Esophagus squamous epithelium (tissue), 5 donors: ENCODE measurements around the gene RHD. TPM values are rescaled to one million over a fixed set of nuclear protein-coding genes. Genes with fewer than 3 reads are reported as not detected.
"Not testable (repeated sequence)": the region's sequence is repeated elsewhere in the genome, so short reads cannot be mapped to it uniquely, and the experiment has no call there.

Experiments
- DNase-seq: peaks from one replicate; lab custom pipeline; 2025; lab: John Stamatoyannopoulos, UW
- H3K27ac ChIP-seq, 4 donors: fragments of 200-600 bp; sonication (generic); one replicate each; pipeline ENCODE4 v1.5.1; 2016 to 2019; ENCODE audit warnings: mild to moderate bottlenecking in 1 of 4
- H3K27me3 ChIP-seq, 4 donors: fragments of 200-600 bp; sonication (generic); 1 replicate in 3 of 4; 2 replicates in 1 of 4; pipeline versions ENCODE4 v1.5.1 to v1.6.0; 2017 to 2021; ENCODE audit warnings: antibody characterized with exemption in 1 of 4
- H3K36me3 ChIP-seq, 3 donors: fragments of 200-600 bp; sonication (generic); one replicate each; pipeline ENCODE4 v1.5.1; 2016 to 2019
- H3K4me1 ChIP-seq, 3 donors: fragments of 200-600 bp; sonication (generic); one replicate each; pipeline ENCODE4 v1.5.1; 2017 to 2019
- H3K4me3 ChIP-seq, 4 donors: fragments of 200-600 bp; sonication (generic); 1 replicate in 3 of 4; 2 replicates in 1 of 4; pipeline ENCODE4 v1.5.1; 2016 to 2019; ENCODE audit warnings: mild to moderate bottlenecking in 2 of 4, moderate library complexity in 1 of 4
- H3K9me3 ChIP-seq, 3 donors: fragments of 200-600 bp; sonication (generic); one replicate each; pipeline ENCODE4 v1.5.1; 2016 to 2019
- POLR2A ChIP-seq, 4 donors: fragments of 450-650 bp; IDR thresholded peaks; one replicate each; pipeline ENCODE4 v1.6.1; 2017; ENCODE audit warnings: antibody characterized with exemption in 4 of 4, mild to moderate bottlenecking in 4 of 4, moderate library complexity in 3 of 4
- WGBS, 2 donors: methylation state at CpG; one replicate each; pipeline ENCODE4 v1.1.5; 2018; 5-methylcytosine and 5-hydroxymethylcytosine counted together
- intact Hi-C: fragments of 100-400 bp; cut with DNase I; formaldehyde crosslinking; loops from one replicate; pipeline ENCODE4 v1.15.0; 2022
- total RNA-seq, 4 donors: library from RNA; depleted of rRNA; stranded (reverse); fragments of >200 nt; gene quantifications; one replicate each; pipeline ENCODE4 v1.1.0, GENCODE V29; 2016
- TF ChIP-seq, protein P1 (sequence below), 6 experiments: fragments of 450-650 bp in 4 of 6; fragments of 200-600 bp in 2 of 6; sonication (generic) in 2 of 6; IDR thresholded peaks; one replicate each; pipeline ENCODE4 v1.5.1; 2016 to 2019; ENCODE audit warnings: antibody characterized with exemption in 6 of 6, mild to moderate bottlenecking in 4 of 6, moderate library complexity in 4 of 6
- donor health status: DM: yes; HTN: yes; CAD: no.

Gene RHD
- total RNA-seq, result not detected

DNA sequence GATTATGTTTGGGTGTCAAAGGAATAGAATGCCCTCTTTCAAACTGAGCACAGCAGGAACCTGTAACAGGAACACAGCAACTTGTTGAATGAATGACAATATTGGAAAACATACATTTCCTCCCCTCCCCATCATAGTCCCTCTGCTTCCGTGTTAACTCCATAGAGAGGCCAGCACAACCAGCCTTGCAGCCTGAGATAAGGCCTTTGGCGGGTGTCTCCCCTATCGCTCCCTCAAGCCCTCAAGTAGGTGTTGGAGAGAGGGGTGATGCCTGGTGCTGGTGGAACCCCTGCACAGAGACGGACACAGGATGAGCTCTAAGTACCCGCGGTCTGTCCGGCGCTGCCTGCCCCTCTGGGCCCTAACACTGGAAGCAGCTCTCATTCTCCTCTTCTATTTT lies at the start of gene RHD:
RHD (plus strand) TSS at position 272 of the 400 bp plus-strand sequence; CDS start at position 311, 39 bp downstream.
- intact Hi-C loops, result not testable (repeated sequence)
- WGBS, 2 donors, result 63 to 92% methylated on average over 2 to 8 of the region's 8 CpGs

DNA sequence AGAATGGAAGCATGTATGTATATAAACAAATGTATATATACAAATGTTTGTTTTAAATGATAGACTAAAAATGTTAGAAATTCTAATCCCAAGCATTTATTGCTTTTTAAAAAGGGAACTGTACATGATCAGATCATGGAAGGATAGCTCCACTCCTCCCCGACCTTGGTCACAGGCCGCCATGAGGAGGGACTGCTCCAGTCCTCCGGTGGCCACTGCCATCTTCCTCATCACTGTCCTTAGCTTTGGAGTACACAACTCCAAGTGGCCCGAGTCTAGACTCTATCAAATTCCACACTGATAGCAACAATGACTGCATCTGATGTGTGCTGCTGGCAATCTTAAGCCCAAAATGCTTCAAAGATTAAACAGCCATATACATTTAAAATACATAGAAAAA lies 49.7 kb upstream of the RHD start:
- TF ChIP-seq, protein P1, sequence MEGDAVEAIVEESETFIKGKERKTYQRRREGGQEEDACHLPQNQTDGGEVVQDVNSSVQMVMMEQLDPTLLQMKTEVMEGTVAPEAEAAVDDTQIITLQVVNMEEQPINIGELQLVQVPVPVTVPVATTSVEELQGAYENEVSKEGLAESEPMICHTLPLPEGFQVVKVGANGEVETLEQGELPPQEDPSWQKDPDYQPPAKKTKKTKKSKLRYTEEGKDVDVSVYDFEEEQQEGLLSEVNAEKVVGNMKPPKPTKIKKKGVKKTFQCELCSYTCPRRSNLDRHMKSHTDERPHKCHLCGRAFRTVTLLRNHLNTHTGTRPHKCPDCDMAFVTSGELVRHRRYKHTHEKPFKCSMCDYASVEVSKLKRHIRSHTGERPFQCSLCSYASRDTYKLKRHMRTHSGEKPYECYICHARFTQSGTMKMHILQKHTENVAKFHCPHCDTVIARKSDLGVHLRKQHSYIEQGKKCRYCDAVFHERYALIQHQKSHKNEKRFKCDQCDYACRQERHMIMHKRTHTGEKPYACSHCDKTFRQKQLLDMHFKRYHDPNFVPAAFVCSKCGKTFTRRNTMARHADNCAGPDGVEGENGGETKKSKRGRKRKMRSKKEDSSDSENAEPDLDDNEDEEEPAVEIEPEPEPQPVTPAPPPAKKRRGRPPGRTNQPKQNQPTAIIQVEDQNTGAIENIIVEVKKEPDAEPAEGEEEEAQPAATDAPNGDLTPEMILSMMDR (IDR thresholded peaks at IDR 0.05), result no peak
- TF ChIP-seq POLR2A (IDR thresholded peaks at IDR 0.05), result no peak
- H3K9me3 ChIP-seq, result no peaks in the 10 kb centered on the region
- intact Hi-C loops, result no loop called here
- no peak overlapping the region for H3K27ac ChIP-seq
- peaks cover 9 to 87% (median 47%) of the 10 kb centered on the region in 3 donors for H3K36me3 ChIP-seq
- no peaks in the 10 kb centered on the region for H3K27me3 ChIP-seq
- no peaks in the 10 kb centered on the region for H3K4me1 ChIP-seq
- WGBS, 2 donors, result 91 to 95% methylated on average over 4 of the region's 4 CpGs
- no peak overlapping the region for H3K4me3 ChIP-seq
- DNase-seq, result no peak

More for the DNA sequence above, at the start of gene RHD:
- H3K4me1 ChIP-seq, DNase-seq, H3K9me3 ChIP-seq, H3K36me3 ChIP-seq, H3K27me3 ChIP-seq, H3K4me3 ChIP-seq, H3K27ac ChIP-seq: not testable (repeated sequence)

DNA sequence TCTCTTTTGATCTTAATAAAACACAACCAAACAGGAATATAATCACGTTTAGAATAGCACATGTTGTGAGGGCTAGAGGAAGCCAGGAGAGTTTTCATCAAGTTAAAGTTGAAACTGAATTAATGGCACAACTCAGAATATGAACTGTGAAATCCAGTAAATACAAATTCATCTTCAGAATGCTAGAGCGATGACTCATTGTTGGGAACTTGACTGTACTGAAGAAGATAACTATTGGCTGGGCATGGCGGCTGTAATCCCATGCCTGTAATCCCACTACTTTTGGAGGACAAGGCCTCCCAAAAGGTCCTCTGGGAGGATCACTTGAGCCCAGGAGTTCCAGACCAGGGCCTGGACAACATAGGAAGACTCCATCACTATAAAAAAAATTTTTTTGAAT lies 48.8 kb upstream of the RHD start:
- no peaks in the 10 kb centered on the region for H3K27me3 ChIP-seq
- TF ChIP-seq, protein P1 (IDR thresholded peaks at IDR 0.05), result no peak
- TF ChIP-seq POLR2A (IDR thresholded peaks at IDR 0.05), result no peak
- no peak overlapping the region for H3K27ac ChIP-seq
- no peaks in the 10 kb centered on the region for H3K9me3 ChIP-seq
- no peak overlapping the region for H3K4me3 ChIP-seq
- DNase-seq, result no peak
- H3K4me1 ChIP-seq, result no peaks in the 10 kb centered on the region
- intact Hi-C loops, result no loop called here
- H3K36me3 ChIP-seq, result peaks cover 13 to 96% (median 54%) of the 10 kb centered on the region in 3 donors
- 74 to 79% methylated on average over 3 of the region's 3 CpGs for WGBS, 2 donors

DNA sequence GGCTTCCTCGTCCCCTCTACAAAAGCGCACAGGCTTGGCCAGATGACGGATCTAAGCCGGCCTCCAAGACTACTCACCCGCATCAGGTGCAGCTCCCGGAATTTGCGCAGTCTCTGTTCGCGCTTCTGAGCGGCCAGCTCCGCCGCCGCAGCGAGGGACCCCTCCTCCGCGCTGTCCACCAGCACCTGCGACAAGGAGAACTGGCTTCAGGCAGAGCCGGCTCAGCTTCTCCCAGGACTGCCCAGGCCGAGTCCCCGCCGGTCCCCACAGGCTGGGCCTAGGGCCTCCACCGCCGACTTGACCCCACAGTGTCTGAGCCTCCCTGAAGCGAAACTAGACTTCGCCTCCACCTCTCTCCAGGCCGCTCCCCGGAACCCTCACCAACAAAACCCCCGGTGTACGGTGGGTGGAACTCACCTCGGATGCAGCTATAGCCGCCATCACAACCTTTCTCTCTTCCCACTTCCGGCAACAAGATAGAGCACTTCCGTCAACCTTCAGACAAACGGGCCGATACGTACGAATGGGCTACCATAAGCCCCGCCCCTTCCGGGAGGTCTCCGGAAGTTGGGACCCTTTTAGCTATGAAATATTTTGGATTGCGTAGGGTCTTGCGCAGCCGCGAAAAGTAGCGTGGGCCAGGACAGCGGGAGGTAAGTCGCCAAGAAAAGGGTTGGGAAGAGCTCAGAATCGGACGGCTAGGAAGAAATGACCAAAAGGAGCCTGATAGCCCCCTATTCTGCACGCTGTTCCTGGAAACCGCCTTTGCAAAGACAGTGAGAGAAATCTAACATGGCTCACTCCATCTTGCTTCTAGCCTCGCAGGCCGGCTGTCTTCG lies 40.1 kb upstream of the RHD start, which contains the start of gene SYF2:
SYF2 (minus strand) TSS at position 476 of the 839 bp plus-strand sequence; CDS start at position 441, 35 bp downstream.
- H3K4me3 ChIP-seq, result peak within 1 kb of the TSS; percentile 71 to 96 (median 82)
- peak in 3 of 4 donors; percentile 16 to 65 (median 63) for TF ChIP-seq POLR2A (IDR thresholded peaks at IDR 0.05)
- TF ChIP-seq, protein P1 (IDR thresholded peaks at IDR 0.05), result no peak
- intact Hi-C loops, result no loop called here

DNA sequence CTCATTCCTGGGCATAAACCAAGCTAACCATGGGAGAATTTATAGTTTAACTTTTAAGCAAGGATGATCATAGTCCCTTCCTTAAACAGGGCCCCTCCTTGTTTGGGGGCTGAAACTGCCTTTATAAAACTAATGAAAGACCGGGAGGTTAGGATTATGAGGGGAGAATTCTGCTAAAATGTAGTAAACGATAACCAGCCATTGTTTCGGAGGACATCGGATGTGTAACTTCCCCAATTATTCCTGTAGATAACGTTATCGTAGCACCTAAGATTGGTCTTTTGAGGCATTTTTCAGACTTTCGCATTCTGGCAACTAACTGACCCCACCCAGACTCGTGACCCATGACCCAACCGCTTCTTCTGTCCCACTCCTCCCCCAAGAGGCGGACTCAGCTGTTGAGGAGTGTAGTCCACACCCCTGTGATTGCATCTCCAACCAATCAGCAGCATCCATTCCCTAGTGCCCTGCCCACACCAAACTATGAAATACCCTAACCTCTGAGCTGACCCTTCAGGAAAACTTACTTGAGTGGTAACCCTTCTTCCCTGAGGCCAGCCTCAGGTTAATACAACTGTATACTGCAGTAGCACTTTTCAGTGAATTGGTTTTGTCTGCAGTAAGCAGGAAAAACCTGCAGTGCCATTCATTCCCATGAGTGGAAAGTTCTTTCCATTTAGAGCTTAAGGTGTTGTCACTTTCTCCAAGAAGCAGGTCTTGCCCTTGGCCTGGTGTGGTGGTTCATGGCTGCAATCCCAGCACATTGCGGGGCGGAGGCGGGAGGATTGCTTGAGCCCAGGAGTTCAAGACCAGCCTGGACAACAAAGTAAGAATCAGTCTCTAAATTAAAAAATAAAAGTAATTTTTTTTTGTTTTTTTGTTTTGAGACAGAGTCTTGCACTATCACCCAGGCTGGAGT lies 39.2 kb upstream of the RHD start:
- H3K36me3 ChIP-seq, result peaks cover 9 to 32% (median 15%) of the 10 kb centered on the region in 3 donors
- peak in 1 of 4 donors; percentile 5 for TF ChIP-seq POLR2A (IDR thresholded peaks at IDR 0.05)
- TF ChIP-seq, protein P1 (IDR thresholded peaks at IDR 0.05), result no peak
- H3K4me1 ChIP-seq, result peaks cover 19 to 52% (median 27%) of the 10 kb centered on the region in 3 donors
- peak overlapping the region; percentile 85 to 97 (median 94) for H3K27ac ChIP-seq
- intact Hi-C loops, result no loop called here
- no peaks in the 10 kb centered on the region for H3K9me3 ChIP-seq
- DNase-seq, result peak; percentile 21
- H3K27me3 ChIP-seq, result no peaks in the 10 kb centered on the region
- WGBS, 2 donors, result 22 to 23% methylated on average over 13 of the region's 13 CpGs
- peak overlapping the region; percentile 71 to 96 (median 82) for H3K4me3 ChIP-seq

More for the DNA sequence above, 40.1 kb upstream of the RHD start, which contains the start of gene SYF2:
- DNase-seq, result peak; percentile 71
- Histone ChIP-seq H3K27me3 (no peaks in the 10 kb centered on the region), H3K27ac (peak within 1 kb of the TSS; percentile 85 to 97 (median 94)), H3K9me3 (no peaks in the 10 kb centered on the region), H3K36me3 (peaks cover 15 to 41% (median 16%) of the 10 kb centered on the region in 3 donors), H3K4me1 (peaks cover 19 to 49% (median 27%) of the 10 kb centered on the region in 3 donors)
- 1 to 2% methylated on average over 30 of the region's 54 CpGs for WGBS, 2 donors

DNA sequence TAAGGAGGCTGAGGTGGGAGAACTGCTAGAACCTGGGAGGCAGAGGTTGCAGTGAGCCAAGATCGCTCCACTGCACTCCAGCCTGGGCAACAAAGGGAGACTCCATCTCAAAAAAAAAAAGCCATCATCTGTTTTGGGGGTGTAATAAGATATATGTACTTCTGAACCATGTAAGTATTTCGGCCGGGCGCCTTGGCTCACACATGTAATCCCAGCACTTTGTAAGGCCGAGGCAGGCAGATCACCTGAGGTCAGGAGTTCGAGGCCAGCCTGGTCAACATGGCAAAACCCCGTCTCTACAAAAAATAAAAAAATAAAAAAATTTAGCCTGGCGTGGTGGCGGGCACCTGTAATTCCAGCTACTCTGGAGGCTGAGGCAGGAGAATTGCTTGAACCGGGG lies 36.9 kb upstream of the RHD start:
- peaks cover 23 to 60% (median 37%) of the 10 kb centered on the region in 3 donors for H3K4me1 ChIP-seq
- H3K9me3 ChIP-seq, H3K27ac ChIP-seq, H3K4me3 ChIP-seq, intact Hi-C loops, H3K27me3 ChIP-seq, DNase-seq: not testable (repeated sequence)
- WGBS, 2 donors, result 96% methylated on average over 9 to 10 of the region's 10 CpGs
- peaks cover 0 to 11% (median 0%) of the 10 kb centered on the region in 3 donors for H3K36me3 ChIP-seq

DNA sequence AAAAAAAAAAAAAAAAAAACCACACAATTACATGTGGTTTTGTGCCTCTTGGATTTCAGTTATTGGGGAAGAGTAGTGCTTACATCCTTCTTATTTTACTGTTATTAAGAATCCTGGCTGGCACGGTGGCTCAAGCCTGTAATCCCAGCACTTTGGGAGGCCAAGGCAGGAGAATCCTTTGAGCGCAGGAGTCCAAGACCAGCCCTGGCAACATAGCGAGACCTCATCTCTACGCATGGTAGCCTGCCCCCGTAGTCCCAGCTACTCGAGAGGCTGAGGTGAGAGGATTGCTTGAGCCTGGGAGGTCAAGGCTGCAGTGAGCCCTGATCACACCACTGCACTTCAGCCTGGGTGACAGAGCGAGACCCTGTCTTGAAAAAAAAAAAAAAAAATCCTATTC lies 36.0 kb upstream of the RHD start:
- intact Hi-C loops, H3K9me3 ChIP-seq, H3K27ac ChIP-seq, DNase-seq, H3K4me3 ChIP-seq, H3K27me3 ChIP-seq: not testable (repeated sequence)
- Histone ChIP-seq H3K36me3 (peaks cover 0 to 11% (median 0%) of the 10 kb centered on the region in 3 donors), H3K4me1 (peaks cover 24 to 60% (median 40%) of the 10 kb centered on the region in 3 donors)
- WGBS, 2 donors, result 88 to 89% methylated on average over 7 of the region's 7 CpGs
